PC-9 (cell line): ENCODE data around the gene CPE. TPM values are rescaled to one million over a fixed set of nuclear protein-coding genes. Genes with fewer than 3 reads are reported as not detected.

Experiments used
- BruUV-seq: library from RNA; stranded (reverse); fragments of 400-500 nt; replicated peaks from 2 replicates; lab custom pipeline; 2021; lab: Mats Ljungman, UMichigan
- CTCF ChIA-PET: fragments of 300-600 bp; sonication (Branson Sonifier 250); formaldehyde crosslinking; loops from one replicate; lab custom pipeline; 2022; ENCODE audit warnings: antibody characterized with exemption; lab: Charles Lee
- POLR2A ChIA-PET: fragments of 300-600 bp; sonication (Branson Sonifier 250); formaldehyde crosslinking; loops from one replicate; lab custom pipeline; 2022; ENCODE audit warnings: antibody characterized with exemption; ENCODE audit not compliant: unreplicated experiment; lab: Charles Lee
- DNase-seq, 2 experiments: peaks; one replicate each; pipeline versions ENCODE4 v3.0.0 to v3.0.0-alpha.2; 2015 to 2022; ENCODE audit warnings: mixed read lengths in 1 of 2
- H2AFZ ChIP-seq: fragments of 200-600 bp; sonication (generic); 2 replicates; pipeline ENCODE4 v1.8.1; 2017; ENCODE audit warnings: antibody characterized with exemption
- H3F3A ChIP-seq: fragments of 200-600 bp; sonication (generic); 2 replicates; pipeline ENCODE4 v1.8.1; 2017; ENCODE audit warnings: antibody characterized with exemption, mild to moderate bottlenecking, low read depth; ENCODE audit not compliant: insufficient read depth
- H3K27ac ChIP-seq: fragments of 200-600 bp; sonication (generic); 2 replicates; pipeline ENCODE4 v1.6.1; 2016; ENCODE audit warnings: mixed run types
- H3K27me3 ChIP-seq: fragments of 200-600 bp; sonication (generic); 2 replicates; pipeline ENCODE4 v1.6.1; 2016; ENCODE audit warnings: low read depth, mixed run types; ENCODE audit not compliant: insufficient read depth
- H3K36me3 ChIP-seq: fragments of 200-600 bp; sonication (generic); 2 replicates; pipeline ENCODE4 v1.6.1; 2016; ENCODE audit warnings: low read depth, mixed run types
- H3K4me1 ChIP-seq: fragments of 200-600 bp; sonication (generic); replicated peaks from 2 replicates; pipeline ENCODE4 v1.6.1; 2016; ENCODE audit warnings: mixed run types; ENCODE audit not compliant: insufficient read depth
- H3K4me2 ChIP-seq: fragments of 200-600 bp; sonication (generic); 2 replicates; pipeline ENCODE4 v1.6.1; 2017; ENCODE audit warnings: mixed run types
- H3K4me3 ChIP-seq: fragments of 200-600 bp; sonication (generic); 2 replicates; pipeline ENCODE4 v1.6.1; 2016; ENCODE audit warnings: mixed run types
- H3K79me2 ChIP-seq: fragments of 200-600 bp; sonication (generic); 2 replicates; pipeline ENCODE4 v1.6.1; 2017; ENCODE audit warnings: low read depth, mixed run types
- H3K9me2 ChIP-seq: fragments of 200-600 bp; sonication (generic); 2 replicates; pipeline ENCODE4 v1.8.1; 2017; ENCODE audit warnings: mild to moderate bottlenecking; ENCODE audit not compliant: insufficient read depth
- H3K9me3 ChIP-seq: fragments of 200-600 bp; sonication (generic); 2 replicates; pipeline ENCODE4 v1.8.1; 2016; ENCODE audit warnings: low read depth; ENCODE audit not compliant: insufficient read depth
- H4K20me1 ChIP-seq: fragments of 200-600 bp; sonication (generic); 2 replicates; pipeline ENCODE4 v1.8.1; 2017; ENCODE audit not compliant: insufficient read depth
- CTCF ChIP-seq: fragments of 200-600 bp; sonication (generic); conservative IDR thresholded peaks from 2 replicates; pipeline ENCODE4 v1.6.1; 2017; ENCODE audit warnings: mixed run types, antibody characterized with exemption, mild to moderate bottlenecking, moderate library complexity
- EZH2 ChIP-seq: fragments of 200-600 bp; sonication (generic); IDR thresholded peaks from 2 replicates; pipeline ENCODE4 v1.8.0; 2017; ENCODE audit warnings: antibody characterized with exemption, low read depth
- intact Hi-C: fragments of 100-400 bp; cut with micrococcal nuclease; formaldehyde crosslinking; loops from one replicate; pipeline ENCODE4 v1.10.0; 2022; ENCODE audit not compliant: unreplicated experiment
- total RNA-seq: library from RNA; stranded (reverse); gene quantifications from 2 replicates; pipeline ENCODE4 v1.2.3, GENCODE V29; 2021

CPE gene
- total RNA-seq, 1 experiment from 2014 or later: 1.3 TPM

DNA sequence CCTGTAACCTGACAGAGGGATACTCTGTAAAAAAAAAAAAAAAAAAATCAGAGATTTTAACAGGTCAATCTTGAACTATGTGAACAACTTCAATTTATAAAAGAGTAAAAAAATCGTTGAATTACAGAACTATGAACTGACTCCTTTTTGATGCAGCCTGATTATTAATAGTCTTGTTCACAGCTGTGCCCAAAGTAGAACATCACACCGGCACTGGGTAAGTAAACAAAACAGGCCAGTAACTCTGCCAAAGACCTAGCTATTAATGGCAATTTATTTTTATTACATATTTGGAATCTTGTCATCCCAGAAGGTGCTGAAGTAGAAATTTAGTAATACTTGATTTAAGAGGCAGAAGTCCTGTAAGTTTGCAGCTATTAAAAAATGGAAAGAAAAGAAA is 31.4 kb downstream of the CPE start:
- Histone ChIP-seq H3K9me2 (no peaks in the 10 kb centered on the region), H3K4me1 (no peaks in the 10 kb centered on the region), H3K79me2 (no peaks in the 10 kb centered on the region), H3F3A (no peaks in the 10 kb centered on the region), H3K27ac (no peak overlapping the region), H3K27me3 (no peaks in the 10 kb centered on the region), H4K20me1 (no peaks in the 10 kb centered on the region), H3K4me2 (no peak overlapping the region), H3K4me3 (no peak overlapping the region), H3K9me3 (no peaks in the 10 kb centered on the region), H2AFZ (no peak overlapping the region), H3K36me3 (no peaks in the 10 kb centered on the region)
- POLR2A ChIA-PET: interaction anchor here (0.6 to 0.7 kb wide), 2 partner anchors 21 to 431 kb away, joined by 3 read pairs; no protein-coding TSS in a partner anchor
- DNase-seq: no peak
- intact Hi-C loops: no loop called here
- no peak for TF ChIP-seq CTCF
- no peak for TF ChIP-seq EZH2
- CTCF ChIA-PET: no interaction called here
- no TSS peak for BruUV-seq

DNA sequence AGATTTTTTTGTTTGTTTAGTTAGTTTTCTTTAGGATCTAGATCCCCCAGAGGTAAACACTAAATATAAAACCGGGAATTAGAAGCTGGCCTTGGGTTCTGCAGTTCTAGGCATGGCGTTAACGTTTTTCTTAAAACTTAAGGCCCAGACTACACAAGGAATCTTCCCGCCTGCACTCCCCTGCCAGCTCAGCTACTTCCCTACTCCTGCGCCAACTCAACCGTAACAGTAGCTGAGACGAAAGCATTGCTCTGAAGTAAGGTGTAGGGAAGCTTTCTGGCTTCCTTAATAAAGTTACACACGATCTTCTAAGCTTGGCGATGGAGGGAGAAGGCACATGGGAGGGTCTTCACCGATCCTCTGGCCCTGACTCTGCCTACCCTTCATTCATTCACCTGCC is 37.1 kb downstream of the CPE start:
- no TSS peak for BruUV-seq
- CTCF ChIA-PET: no interaction called here
- intact Hi-C loops: no loop called here

DNA sequence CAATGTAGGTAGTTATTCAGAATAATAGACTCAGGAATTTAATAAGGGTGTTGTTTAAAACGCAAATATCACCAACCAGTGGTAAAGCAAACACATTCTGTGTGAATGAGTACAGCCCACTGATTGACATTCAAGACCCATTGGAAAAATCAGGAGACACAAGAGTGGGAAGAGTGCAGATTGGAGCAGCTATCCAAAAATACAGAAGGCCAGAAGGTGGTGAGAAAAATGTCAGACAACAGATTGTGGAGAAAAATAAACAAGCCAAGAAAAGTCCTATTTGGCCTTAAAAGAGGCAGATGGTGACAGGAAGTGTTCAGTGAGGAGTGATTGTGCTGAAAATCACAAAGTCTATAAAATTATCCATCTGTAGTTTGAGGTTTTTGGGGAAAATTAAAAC is 39.3 kb downstream of the CPE start:
- Histone ChIP-seq H3K4me1 (no peaks in the 10 kb centered on the region), H3K79me2 (no peaks in the 10 kb centered on the region), H3K27ac (no peak overlapping the region), H3K4me2 (no peak overlapping the region), H3K9me3 (no peaks in the 10 kb centered on the region), H3K36me3 (no peaks in the 10 kb centered on the region), H3K4me3 (no peak overlapping the region), H3K27me3 (no peaks in the 10 kb centered on the region), H4K20me1 (no peaks in the 10 kb centered on the region), H2AFZ (no peak overlapping the region), H3K9me2 (no peaks in the 10 kb centered on the region), H3F3A (no peaks in the 10 kb centered on the region)
- POLR2A ChIA-PET: no interaction called here
- TF ChIP-seq EZH2 (no peak), CTCF (no peak)
- BruUV-seq: no TSS peak
- CTCF ChIA-PET: no interaction called here
- intact Hi-C loops: no loop called here
- DNase-seq: no peak

More for the DNA sequence above, 37.1 kb downstream of the CPE start:
- Histone ChIP-seq H3K4me3 (no peak overlapping the region), H3K79me2 (no peaks in the 10 kb centered on the region), H3K9me2 (no peaks in the 10 kb centered on the region), H3K4me2 (no peak overlapping the region), H3K4me1 (no peaks in the 10 kb centered on the region), H4K20me1 (no peaks in the 10 kb centered on the region), H3K27me3 (no peaks in the 10 kb centered on the region), H3K27ac (no peak overlapping the region), H2AFZ (no peak overlapping the region), H3K36me3 (no peaks in the 10 kb centered on the region), H3F3A (no peaks in the 10 kb centered on the region), H3K9me3 (no peaks in the 10 kb centered on the region)
- POLR2A ChIA-PET: no interaction called here
- TF ChIP-seq CTCF: no peak
- TF ChIP-seq EZH2: no peak
- no peak for DNase-seq
